T-helper 1 cell treated with Interleukin-12 subunit alpha and Interleukin-12 subunit beta and Interleukin-4 antibody, amounts not matched to agents 30 ng/mL and 1 ng/mL, for 36 hours (primary cell): ENCODE measurements around the gene CYB561D1. TPM values are rescaled to one million over a fixed set of nuclear protein-coding genes. Genes with fewer than 3 reads are reported as not detected.

Source experiments
- intact Hi-C: fragments of 100-400 bp; cut with micrococcal nuclease; formaldehyde crosslinking; loops from one replicate; pipeline ENCODE4 v1.15.1; 2024
- total RNA-seq: library from RNA; stranded (reverse); gene quantifications from 2 replicates; pipeline ENCODE4 v1.2.3, GENCODE V29; 2022

Gene CYB561D1
- total RNA-seq, 1 donor from 2014 or later = 24.1 TPM

DNA sequence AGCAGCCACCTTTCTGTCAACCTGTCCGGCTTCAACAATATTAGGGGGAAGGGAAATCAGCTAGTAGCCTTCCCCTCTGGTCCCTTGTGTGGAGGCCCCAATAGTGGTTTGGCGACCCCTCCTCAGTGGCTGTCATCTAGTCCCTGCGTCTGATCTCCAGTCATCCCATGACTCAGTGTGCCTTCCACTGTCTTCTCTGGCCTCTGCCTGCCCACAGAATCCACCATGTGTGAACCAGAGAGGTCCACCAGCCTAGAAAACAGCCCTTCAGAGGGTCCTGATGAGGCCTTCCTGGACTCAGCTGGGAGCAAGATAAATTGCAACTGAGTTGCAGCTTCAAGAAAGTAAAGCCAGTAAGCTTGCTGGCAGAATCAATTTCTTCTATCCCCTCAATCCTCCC, 14.0 kb upstream of the CYB561D1 start:
- intact Hi-C loops = loop anchor here (5.0 kb wide), 1 partner anchor 368 kb away; the partner anchor contains the start of gene ELAPOR1

DNA sequence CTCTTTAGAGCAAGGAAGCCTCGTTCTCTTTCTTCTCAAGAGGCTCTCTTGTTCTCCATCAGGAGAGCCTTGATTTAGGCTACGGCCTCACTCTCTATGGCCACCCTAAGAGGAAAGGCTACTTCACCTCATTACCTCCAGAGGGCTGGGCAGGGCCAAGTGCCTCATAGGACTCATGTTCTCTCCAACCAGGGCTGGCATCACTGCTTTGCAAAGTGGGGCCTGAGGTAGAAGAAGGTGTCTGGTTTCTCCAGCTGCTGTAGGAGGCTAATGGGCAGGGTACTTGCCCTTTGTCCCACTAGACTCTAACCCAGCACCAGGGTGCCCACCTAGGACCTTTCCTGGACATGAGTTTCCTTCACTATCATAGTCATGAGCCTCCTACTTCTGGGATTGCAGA, 12.2 kb upstream of the CYB561D1 start:
- intact Hi-C loops = loop anchor here (2.0 to 5.0 kb wide), 4 partner anchors 233 to 391 kb away; partner anchors contain the start of genes CELSR2, ELAPOR1, SARS1 and TMEM167B

GRCh38 chr1:109482242-109482641, 11.7 kb upstream of the CYB561D1 start:
- intact Hi-C loops = loop anchor here (2.0 to 5.0 kb wide), 4 partner anchors 233 to 391 kb away; partner anchors contain the start of genes CELSR2, ELAPOR1, SARS1 and TMEM167B

DNA sequence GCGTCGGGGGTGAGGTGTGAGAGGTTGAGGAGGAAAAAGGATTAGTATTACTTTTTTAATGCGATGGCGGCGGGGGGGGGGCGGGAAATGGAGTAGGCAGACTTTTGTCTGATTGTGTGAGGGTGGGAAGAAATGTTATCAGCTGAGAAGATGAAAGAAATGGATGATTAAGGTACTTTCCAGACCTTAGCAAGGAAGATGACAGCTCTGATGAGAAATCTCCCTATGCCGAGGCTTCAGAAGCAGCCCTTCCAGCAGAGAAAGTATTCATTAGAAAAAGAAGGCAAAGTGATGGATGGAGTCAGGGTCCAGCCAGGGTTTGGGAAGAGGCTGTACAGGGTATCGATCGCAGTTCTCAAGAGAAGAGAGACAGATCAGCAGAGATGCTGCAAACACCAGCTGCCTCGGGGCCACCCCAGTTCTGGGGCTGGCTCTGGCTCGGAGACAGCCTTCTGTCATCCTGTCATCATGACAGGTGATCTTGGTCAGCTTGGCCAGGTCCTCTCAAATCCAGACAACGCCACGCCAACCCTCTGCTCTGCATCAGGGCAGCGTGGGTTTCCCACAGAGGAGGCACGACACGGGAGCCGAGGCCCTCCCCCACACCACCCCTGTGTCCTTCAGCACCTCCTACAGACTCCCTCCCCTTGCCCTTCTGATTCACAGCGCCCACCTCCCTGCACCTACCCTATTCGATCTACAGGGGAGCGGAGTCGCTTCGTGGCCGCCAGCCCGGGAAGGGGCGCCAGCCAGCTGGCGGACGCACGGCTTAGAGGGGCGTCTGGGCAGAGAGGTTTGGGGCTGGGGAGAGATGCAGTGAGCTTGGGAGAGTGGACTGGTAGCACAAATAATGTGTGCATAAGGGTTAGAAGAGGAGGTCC, 10.9 kb upstream of the CYB561D1 start:
- intact Hi-C loops = loop anchor here (1.0 to 5.0 kb wide), 12 partner anchors 11 to 551 kb away; partner anchors contain the start of genes AMIGO1, CELSR2, CYB561D1 and ELAPOR1

GRCh38 chr1:109483672-109484518, 10.0 kb upstream of the CYB561D1 start, which contains the start of gene ATXN7L2:
ATXN7L2 (plus strand) TSS chr1:109483905; CDS start chr1:109483954, 49 bp downstream.
- intact Hi-C loops = loop anchor here (1.0 to 5.0 kb wide), 12 partner anchors 10 to 550 kb away; partner anchors contain the start of genes AMIGO1, CELSR2, CYB561D1 and ELAPOR1

- intact Hi-C loops = loop anchor here (5.0 kb wide), 1 partner anchor 372 kb away; the partner anchor contains the start of gene ELAPOR1
Observed at GRCh38 chr1:109484519-109484975, 9.3 kb upstream of the CYB561D1 start.

- intact Hi-C loops = no loop called here
Observed at GRCh38 chr1:109485001-109485400, 8.9 kb upstream of the CYB561D1 start.

- intact Hi-C loops = no loop called here
Observed at GRCh38 chr1:109487261-109487660, 6.6 kb upstream of the CYB561D1 start.

DNA sequence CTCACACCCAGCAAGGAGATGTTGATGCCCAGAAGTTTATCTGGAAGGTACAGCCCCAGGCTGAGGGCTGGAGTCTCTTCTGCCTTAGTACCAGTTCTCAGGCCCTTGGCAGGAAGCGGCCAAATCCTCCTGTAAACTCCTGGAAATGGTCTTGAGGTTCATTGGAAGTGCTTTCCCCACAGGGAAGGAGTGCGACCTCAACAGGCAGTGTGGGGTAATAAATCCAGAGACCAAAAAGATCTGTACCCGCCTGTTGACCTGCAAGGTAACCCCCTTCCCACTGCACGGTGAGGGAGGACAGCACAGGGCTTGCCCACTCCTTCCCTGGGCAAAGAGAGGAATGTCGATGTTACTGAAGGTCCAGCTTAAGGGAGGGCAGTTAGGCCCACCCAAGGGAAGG, 5.7 kb upstream of the CYB561D1 start:
- intact Hi-C loops = no loop called here

DNA sequence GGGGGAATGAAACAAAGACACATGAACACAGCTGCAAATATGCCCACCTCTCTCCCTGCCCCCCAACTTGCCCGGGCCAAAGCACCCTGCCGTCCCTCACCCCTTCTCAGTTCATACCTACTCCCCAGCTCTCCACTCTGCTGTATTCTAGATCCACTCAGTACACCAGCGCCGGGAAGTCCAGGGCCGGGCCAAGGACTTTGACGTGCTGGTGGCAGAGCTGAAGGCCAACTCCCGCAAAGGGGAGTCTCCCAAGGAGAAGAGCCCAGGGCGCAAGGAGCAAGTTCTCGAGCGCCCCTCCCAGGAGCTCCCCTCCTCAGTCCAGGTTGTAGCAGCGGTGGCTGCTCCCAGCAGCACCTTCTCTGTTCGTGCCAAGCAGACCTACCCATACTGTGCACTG, 5.2 kb upstream of the CYB561D1 start:
- intact Hi-C loops = no loop called here

DNA sequence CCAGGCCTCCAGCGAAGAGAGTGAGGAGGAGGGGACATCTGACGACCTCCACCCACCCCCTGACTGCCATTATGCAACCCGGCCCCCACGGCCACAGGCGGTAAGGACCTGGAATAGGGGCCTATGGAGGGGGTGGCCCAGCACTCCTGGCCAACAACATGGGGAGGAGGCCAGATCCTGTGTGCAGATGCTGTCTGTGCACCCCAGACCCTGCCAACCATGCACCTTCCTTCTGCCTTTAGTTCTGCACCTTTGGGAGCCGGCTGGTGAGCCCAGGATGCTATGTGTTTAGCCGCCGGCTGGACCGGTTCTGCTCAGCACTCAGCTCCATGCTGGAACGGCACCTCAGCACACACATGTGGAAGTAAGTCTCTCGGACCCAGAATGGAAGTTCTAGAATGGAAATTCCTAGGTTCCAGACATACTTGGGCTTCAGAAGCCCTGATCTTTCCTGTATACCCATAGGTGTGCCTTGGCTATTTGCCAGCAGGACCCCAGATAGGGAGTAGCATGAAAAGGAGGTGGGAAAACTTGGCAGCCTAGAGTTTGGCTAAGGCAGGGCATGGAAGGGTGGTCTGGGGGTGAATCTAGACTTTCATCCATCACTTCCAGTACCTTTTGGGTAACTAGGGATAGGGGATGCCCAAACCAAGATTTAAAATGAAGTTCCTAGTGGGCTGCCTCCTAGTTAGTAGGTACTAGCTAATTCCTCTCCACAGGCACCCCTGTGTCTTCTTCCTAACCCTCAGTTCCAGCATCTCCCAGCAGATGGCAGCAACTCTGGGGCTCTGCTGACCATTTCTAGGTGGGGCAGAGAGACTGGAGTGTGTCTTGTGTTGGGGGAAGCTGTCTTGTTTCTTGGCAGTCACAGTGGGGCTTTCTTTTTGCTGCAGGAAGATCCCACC, 3.6 kb upstream of the CYB561D1 start:
- intact Hi-C loops = loop anchor here (1.0 to 5.0 kb wide), 4 partner anchors 42 to 743 kb away; partner anchors contain the start of genes STXBP3 and WDR47

GRCh38 chr1:109490934-109491302, 3.0 kb upstream of the CYB561D1 start:
- intact Hi-C loops = loop anchor here (1.0 to 5.0 kb wide), 4 partner anchors 41 to 744 kb away; partner anchors contain the start of genes STXBP3 and WDR47

DNA sequence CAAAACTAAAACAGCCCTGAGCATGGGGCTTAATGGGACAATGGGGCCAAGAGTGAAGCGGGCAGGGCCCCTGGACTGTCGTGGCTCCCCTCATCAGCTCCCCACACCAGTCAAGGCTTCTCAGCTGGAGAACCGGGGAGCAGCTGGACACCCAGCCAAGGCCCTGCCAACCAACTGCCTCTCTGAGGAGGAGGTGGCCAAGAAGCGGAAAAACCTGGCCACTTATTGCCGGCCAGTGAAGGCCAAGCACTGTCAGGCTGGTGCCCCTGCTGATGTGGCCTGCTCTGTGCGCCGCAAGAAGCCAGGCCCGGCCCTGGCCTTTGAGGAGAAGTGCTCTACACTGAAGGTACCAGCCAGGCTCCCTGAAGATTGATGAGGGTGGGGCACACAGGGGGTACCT, 2.5 kb upstream of the CYB561D1 start:
- intact Hi-C loops = loop anchor here (5.0 kb wide), 3 partner anchors 229 to 744 kb away; partner anchors contain the start of genes STXBP3 and WDR47

DNA sequence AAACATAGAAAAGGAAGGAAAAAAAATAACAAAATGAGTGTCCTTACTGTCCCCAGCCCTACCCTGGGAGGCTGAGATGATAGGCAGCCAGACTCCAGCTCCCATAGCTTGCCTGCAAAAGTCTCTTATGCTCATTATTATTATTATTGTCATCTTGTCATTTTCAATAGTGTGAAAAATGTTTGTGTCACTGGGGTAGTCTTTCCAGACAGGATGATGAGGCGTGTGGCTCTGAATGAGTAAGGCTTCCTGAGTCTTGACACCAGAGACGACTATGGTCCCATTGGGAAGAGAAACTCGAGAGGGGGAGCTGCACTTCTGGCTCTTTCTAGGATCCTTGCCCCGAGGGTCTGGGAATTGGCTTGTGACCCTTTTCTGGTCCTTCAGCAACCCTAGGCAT, 1.1 kb upstream of the CYB561D1 start:
- intact Hi-C loops = loop anchor here (5.0 kb wide), 3 partner anchors 230 to 745 kb away; partner anchors contain the start of genes STXBP3 and WDR47

DNA sequence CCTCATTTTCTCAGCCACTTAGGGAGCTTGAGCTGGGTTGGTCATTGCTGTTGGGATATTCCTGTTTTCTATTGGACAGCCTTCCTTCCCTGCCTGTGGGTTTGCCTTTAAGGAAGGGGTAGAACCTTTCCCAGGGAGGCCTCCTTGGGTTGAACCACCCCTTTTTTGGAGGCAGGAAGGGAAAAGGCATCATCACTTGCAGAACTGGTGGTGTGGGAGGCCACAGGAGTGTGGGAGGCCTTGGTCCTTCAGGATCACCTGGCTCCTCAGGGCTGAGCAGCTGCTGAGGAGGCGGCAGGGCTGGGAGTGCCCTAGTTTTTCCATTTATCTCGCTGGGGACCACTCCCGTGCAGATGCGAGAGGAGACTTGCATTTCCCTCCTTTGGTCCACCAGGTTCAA, 667 bp upstream of the CYB561D1 start:
- intact Hi-C loops = loop anchor here (5.0 kb wide), 3 partner anchors 231 to 746 kb away; partner anchors contain the start of genes STXBP3 and WDR47

GRCh38 chr1:109495738-109496137, 1.8 kb downstream of the CYB561D1 start:
- intact Hi-C loops = loop anchor here (2.0 kb wide), 2 partner anchors 15 to 125 kb away; no protein-coding TSS in a partner anchor

GRCh38 chr1:109497449-109498160, 3.7 kb downstream of the CYB561D1 start:
- intact Hi-C loops = no loop called here

DNA sequence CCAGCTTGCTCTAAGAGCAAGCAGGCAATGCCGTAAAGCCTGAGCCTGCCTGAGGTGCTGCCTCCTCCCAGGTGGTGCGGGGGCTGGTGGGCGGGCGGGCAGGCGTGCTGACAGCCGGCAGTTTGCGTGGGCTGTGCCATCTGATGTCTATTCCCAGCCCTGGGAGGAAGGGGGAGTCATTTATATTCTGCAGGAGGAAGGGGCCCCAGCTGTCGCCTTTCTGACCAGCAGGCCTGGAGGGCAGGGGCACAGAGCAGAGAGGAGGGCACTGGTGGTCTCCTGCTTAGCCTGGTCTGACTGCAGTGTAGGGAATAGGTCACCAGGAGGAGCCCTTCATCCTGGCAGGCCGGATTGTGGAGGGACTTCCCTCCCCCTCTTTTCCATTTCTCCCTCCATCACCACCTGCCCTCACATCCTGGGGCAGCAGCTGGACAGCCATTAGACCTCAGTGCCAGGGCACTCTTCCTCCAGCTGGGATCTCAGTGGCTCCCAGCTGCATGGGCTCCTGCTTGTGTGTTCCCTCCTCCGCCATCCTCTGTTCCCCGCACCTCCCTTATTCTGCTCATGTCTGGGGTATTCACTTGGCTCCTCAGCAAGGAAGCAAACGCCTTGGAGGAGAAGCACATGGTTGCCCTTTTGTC, 4.4 kb downstream of the CYB561D1 start:
- intact Hi-C loops = no loop called here

- intact Hi-C loops = no loop called here
Observed at GRCh38 chr1:109499081-109499480, 5.2 kb downstream of the CYB561D1 start.
